NCI-H82 (cell line): ENCODE results near the gene C2orf66.
A peak's percentile ranks its signal among the peaks of the same experiment; 100 is the strongest.

Experiments used
- DNase-seq: peaks from one replicate; lab custom pipeline; 2025; lab: John Stamatoyannopoulos, UW

Gene C2orf66

DNA sequence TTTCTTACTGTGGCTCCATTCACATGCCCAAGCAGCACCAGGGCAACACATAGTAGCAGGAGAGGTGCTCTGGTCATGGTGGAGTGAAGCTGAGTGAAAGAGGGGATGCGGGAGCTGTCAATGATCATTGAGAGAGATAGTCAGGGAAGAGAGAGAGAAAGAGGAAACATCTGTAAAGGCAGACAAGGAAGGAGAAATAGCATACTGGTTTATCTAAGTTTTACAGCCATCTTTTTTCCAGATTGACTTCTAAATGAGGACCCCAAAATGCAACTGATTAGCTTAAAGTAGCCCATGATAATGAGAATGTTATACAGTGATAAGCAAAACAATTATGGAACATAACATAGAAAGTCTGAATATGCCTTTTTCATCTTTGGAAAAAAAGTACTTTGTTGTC is at the start of gene C2orf66:
C2orf66 (minus strand) TSS at position 96 of the 400 bp plus-strand sequence; CDS start at position 77, 19 bp downstream.
- DNase-seq = no peak

- no peak for DNase-seq
Observed at GRCh38 chr2:196854629-196855028, 45.5 kb upstream of the C2orf66 start.

DNA sequence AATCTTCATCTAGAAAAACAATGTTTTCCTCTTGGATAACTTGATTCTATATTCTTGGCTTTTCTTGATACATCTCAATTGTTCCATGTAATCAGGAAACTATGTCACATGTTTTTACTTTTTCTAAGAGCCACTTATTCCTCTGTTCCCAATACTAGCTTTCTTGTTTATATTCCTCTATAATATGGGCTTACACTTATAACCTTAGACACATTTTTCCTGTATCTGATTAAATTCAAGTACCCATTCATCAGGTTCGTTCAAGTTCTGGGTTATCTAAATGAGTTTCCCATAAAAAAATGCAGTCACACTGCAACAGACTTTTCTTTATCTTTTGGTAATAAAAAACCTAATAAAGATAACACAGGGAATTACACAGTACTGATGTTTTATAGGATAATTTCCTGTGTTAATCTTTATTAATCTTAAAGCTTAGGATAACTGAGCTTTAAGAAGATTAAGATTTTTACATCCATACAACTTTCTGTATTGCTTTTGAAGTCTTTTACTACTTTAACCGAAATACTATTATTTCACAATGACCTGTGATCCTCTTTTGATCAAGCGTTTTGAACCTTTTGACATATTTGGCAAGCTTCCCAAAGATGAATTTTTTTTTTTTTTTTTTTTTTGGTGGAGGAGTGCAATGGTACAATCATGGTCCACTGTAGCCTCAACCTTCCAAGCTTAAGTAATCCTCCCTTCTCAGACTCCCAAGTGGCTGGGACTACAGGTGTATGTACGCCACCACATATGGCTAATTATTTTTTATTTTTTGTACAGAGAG is 44.3 kb upstream of the C2orf66 start:
- peak; percentile 12 for DNase-seq

DNA sequence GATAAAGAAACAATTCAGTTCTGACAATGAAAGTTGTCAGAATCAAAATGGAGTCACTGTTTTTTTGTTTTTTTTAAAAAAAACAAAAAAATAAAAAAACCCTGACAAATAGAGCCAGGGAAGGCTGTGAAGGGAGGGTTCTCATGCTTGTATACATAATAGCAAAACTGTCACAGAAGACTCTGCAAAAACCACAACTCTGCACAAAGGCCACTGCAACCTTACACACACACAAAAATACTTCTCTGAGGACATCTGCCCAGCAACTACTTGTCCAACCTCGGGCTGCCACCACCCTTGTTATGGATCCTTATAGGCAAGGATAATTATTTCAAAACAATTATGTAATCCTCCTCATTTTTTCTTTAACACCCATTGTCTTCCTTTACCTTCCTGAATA is 41.9 kb upstream of the C2orf66 start:
- DNase-seq = no peak

DNA sequence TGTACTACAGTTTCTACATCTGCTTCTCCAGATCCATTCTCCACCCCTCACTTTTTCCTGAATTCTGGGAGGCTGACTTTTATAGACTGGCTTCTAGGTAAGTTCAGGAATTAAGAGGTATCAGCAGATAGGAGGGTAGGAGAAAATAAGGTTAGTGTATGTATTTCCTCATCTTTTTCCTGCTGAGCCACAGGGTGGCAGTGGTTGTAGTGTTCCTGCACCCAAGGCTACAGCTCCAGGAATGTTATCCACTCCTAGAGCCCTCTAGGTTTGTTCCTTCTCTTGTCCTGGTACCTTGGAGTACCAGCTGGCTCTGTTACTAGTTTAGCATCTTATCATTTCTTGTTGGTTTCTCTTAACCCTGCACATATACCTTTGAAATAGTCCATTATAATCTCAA is 40.7 kb upstream of the C2orf66 start:
- DNase-seq = peak; percentile 51

- DNase-seq = no peak
Observed at GRCh38 chr2:196846295-196846694, 37.1 kb upstream of the C2orf66 start.

DNA sequence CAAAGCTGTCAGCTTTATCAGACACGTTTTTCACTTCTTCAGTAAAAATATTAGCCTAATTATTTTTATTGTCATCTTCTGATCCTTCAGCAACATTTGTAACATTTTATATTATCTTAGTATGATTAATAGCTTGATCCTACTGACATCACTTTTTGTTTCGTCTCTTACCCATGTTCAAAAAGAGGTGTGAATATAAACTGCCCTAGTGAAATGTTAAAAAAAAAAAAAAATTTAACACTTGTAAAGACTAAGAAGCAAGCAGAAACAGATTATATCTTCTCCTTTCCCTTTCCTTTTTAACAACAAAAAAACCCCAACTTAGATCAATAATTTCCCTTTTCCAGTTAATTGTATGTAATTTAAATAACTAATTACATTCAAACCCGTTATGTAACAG is 36.2 kb upstream of the C2orf66 start:
- no peak for DNase-seq

- no peak for DNase-seq
Observed at GRCh38 chr2:196840171-196840570, 31.0 kb upstream of the C2orf66 start.

DNA sequence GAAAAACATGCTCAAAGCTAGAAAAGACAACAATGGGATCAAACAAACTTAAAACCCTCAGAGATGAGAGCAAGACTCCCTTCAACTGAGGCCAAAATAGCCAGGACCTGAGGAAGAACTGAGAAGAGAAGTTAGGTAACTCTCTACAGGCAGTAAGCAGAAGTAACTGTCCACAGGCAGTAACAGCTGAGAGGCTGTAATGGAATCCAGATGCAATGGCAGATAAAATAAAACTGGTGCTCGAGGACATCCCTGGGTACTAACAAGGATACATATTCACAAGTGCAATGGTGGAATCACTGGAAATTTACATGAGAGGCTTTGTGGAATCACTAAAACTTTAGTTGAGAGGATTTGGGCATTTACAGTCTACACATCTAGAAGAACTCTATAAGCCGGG is 30.4 kb upstream of the C2orf66 start:
- DNase-seq = no peak

- DNase-seq = no peak
Observed at GRCh38 chr2:196836440-196836839, 27.3 kb upstream of the C2orf66 start.

DNA sequence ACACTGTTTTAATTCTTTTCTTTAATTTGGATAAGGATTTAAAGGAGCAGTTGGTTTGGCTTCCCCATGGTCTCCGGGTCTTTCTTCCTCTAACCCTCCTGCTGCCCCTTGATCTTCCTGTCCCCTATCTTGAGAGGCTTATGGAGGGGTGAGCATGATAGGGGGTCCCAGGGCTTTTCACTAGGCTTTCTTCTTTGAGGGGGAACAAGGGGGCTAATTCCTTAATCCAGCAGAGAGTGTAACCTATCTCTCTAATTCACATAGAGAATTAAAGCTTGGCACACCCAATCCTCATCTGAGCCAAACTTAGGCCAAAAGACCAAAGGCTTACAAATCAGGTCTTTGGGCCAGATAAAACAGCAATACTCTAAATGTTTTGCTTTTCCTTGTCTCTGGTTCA is 21.5 kb upstream of the C2orf66 start:
- DNase-seq = peak; percentile 10

GRCh38 chr2:196827356-196827755 is 18.2 kb upstream of the C2orf66 start:
- DNase-seq = no peak

DNA sequence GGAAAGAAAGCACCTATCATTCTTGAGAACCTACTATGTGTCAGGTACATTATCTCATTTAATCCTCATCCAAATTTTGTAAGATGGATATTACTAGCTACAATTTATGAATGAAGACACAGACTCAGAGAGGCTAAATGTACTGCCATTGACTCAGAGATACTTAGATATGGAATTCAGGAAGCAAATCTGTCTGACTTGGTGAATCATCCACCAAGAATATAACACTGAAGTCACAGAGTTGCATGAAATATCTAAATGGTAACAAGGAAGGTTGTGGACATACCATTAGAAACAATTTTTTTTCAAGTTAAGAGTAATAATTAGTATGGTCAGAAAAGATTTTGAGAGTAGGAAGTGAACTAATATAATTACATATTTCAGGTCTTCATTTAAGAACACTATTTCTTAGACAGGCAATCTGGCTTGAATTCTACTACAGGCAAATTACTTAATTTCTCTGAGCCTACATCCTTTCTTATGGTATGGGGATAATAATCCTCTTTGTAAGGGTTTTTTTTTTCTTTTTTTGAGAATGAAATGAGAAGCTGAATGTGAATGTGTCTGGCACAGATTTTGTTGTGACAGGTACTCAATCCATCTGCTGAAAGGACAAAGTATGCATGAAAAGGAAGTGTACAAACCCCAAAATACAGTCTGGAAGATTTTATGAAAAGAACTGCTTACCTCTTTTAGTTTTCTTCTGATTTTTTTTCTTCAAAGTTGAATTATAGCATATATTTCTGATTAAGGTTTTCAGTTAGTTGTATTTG is 14.8 kb upstream of the C2orf66 start:
- no peak for DNase-seq

- no peak for DNase-seq
Observed at GRCh38 chr2:196821195-196821594, 12.0 kb upstream of the C2orf66 start.

- DNase-seq = peak; percentile 79
Observed at GRCh38 chr2:196808083-196808665, 981 bp downstream of the C2orf66 start.

GRCh38 chr2:196804381-196804780 is 4.8 kb downstream of the C2orf66 start:
- no peak for DNase-seq

DNA sequence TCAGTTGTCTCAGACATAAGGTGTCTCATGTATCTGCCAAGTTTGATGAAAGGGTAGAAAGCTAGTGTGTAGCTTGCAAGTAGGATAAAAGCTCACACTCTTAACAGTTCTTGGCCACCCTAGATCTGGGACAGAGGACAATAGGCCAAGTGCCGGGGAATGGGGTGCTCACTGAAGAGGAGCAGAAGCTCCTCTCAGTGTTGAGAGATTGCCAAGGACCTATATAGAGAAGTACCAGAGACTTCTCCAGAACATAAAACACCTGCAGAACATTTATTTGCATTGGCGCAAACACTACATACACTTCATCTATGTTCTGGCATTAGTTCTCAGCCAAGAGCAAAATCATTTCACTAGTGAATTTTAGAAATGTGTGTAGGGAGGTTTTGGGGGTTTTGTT is 6.8 kb downstream of the C2orf66 start:
- DNase-seq = no peak

DNA sequence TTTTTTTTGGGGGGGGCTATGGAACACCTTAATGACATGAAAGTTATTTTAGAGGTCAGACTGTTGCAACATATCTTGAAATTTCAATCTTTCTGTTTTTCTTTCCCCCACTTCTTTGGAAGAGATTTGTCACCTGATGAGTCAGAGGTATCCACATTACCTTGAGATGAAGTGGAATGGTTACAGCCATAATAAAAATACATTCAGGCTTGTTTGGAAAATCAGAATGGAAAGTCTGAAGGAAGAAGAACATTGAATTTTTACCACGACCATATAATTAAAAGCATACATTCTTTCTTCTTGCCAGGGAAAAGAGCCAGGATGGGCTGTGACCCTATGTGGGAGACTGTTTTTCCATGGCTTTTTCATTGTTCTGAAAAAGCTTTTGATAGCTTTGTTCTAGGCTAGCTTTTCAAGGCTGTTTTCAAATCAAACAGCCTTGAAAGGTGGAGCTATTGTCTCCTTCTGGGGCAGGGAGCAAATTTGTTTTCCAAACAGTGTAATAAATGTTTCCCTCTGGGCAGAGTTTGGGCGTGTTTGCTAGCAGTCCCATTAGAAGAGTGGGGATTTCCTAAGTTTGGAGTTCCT is 7.4 kb downstream of the C2orf66 start:
- no peak for DNase-seq

DNA sequence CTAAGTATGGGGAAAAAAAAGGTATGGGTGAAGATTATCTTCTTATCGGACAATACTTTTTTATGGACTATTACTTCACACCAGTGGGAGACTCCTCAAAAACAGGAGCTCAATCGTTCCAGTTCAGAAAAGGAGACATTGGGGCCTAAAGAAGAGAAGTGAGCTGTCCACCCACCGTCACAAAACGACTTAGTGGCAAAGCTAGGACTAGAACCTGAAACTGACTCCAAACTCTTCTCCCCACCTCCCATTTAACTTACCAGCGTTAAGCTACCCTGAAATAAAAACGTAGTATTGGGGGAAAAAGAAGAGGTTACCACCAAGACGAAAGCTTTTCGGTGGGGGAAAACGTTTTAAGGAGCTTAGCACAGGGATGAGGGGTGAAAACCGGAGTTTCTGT is 10.2 kb downstream of the C2orf66 start:
- no peak for DNase-seq

GRCh38 chr2:196792865-196793264 is 16.3 kb downstream of the C2orf66 start:
- DNase-seq = no peak

DNA sequence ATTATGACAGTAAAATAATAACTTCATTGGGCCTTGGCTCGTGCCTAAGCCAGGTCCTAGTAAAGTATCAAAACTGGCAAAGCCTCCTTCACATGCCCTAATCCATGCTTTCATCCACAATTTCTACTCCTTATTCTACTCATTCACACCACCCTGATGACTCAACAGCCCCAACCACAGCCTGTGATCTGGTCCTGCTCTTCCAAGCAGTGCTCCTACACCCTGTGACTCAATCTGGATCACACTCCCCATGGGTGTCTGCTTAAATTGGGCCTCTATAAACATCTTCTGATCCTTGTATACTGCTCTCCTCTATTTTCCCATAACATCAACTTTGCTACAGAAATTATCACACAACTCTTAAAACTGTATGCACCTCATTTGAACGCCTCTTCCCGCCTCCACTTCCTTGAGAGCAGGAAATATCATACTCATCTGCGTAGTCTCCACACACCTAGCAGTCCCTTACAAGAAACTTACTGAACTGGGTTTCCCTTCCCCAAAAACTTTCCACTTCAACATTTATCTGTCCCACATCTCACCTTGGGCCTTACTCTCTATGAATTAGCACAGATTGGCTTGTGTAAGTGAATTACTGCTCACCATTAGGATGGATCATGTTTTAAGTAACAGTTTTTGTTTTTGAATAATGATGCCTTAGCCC is 25.6 kb downstream of the C2orf66 start:
- DNase-seq = no peak

GRCh38 chr2:196767101-196767500 is 42.1 kb downstream of the C2orf66 start:
- no peak for DNase-seq
